K562 (cell line): ENCODE measurements around the gene SDCBP2. TPM values are rescaled to one million over a fixed set of nuclear protein-coding genes. Genes with fewer than 3 reads are reported as not detected.

Source experiments
- ARNT ChIP-seq, 2 experiments: fragments of 450-650 bp; IDR thresholded peaks; 2 replicates each; pipeline ENCODE4 v1.6.1; 2016; ENCODE audit warnings: mild to moderate bottlenecking in 1 of 2
- BRF2 ChIP-seq: IDR thresholded peaks from 3 replicates; pipeline ENCODE4 v1.6.1; 2011; ENCODE audit warnings: borderline replicate concordance, mild to moderate bottlenecking; ENCODE audit not compliant: insufficient read length, insufficient read depth
- CXXC5 ChIP-seq: fragments of 250-450 bp; sonication (Bioruptor Pico); IDR thresholded peaks from 2 replicates; pipeline ENCODE4 v1.8.0; 2022; ENCODE audit warnings: inconsistent platforms, mild to moderate bottlenecking, moderate library complexity
- DNMT1 ChIP-seq: fragments of 450-650 bp; IDR thresholded peaks from 2 replicates; pipeline ENCODE4 v1.6.1; 2016; ENCODE audit warnings: antibody characterized with exemption, mild to moderate bottlenecking
- ETV6 ChIP-seq, 3 experiments: fragments of 150-350 bp in 1 of 3; sonication (generic) in 1 of 3; formaldehyde crosslinking in 1 of 3; IDR thresholded peaks; 2 replicates each; pipeline versions ENCODE4 v1.6.1 to v1.8.0; 2014 to 2022; ENCODE audit warnings: borderline replicate concordance in 2 of 3, low read depth in 2 of 3, antibody characterized with exemption in 1 of 3, low read length in 1 of 3, mild to moderate bottlenecking in 1 of 3, missing genetic modification reagents in 1 of 3
- MAFK ChIP-seq: IDR thresholded peaks from 2 replicates; pipeline ENCODE4 v1.6.1; 2011; ENCODE audit warnings: low read length, improper control_type of control experiment
- MTA1 ChIP-seq: fragments of 450-650 bp; IDR thresholded peaks from 2 replicates; pipeline ENCODE4 v1.6.1; 2017; ENCODE audit warnings: borderline replicate concordance
- NCOA4 ChIP-seq: fragments of 450-650 bp; IDR thresholded peaks from 2 replicates; pipeline ENCODE4 v1.6.1; 2018; ENCODE audit warnings: mild to moderate bottlenecking; ENCODE audit not compliant: partially characterized antibody
- NR2C1 ChIP-seq, 2 experiments: fragments of 450-650 bp; IDR thresholded peaks; 2 replicates each; pipeline ENCODE4 v1.6.1; 2017; ENCODE audit warnings: mild to moderate bottlenecking in 2 of 2, antibody characterized with exemption in 1 of 2, inconsistent platforms in 1 of 2, missing compliant biosample characterization in 1 of 2, missing genetic modification characterization in 1 of 2
- SRF ChIP-seq, 2 experiments: fragments of 250-450, 450-650 bp in 1 of 2; sonication (Bioruptor Pico) in 1 of 2; sonication (generic) in 1 of 2; formaldehyde crosslinking; IDR thresholded peaks; 2 replicates each; pipeline versions ENCODE4 v1.5.0 to v1.5.1; 2020 to 2022; ENCODE audit warnings: mild to moderate bottlenecking in 1 of 2, missing genetic modification reagents in 1 of 2
- ZBTB2 ChIP-seq: fragments of 450-650 bp; IDR thresholded peaks from 2 replicates; pipeline ENCODE4 v1.6.1; 2016; ENCODE audit warnings: antibody characterized with exemption
- ZC3H4 ChIP-seq: sonication (generic); formaldehyde crosslinking; IDR thresholded peaks from 2 replicates; pipeline ENCODE4 v1.9.0; 2021; ENCODE audit warnings: missing genetic modification reagents, borderline replicate concordance
- ZNF23 ChIP-seq: fragments of 250-450 bp; sonication (Bioruptor Pico); IDR thresholded peaks from 2 replicates; pipeline ENCODE4 v1.4.0; 2020; ENCODE audit warnings: mild to moderate bottlenecking
- ZNF318 ChIP-seq, 2 experiments: fragments of 450-650 bp; IDR thresholded peaks; 2 replicates each; pipeline ENCODE4 v1.6.1; 2016; ENCODE audit warnings: mild to moderate bottlenecking in 2 of 2, borderline replicate concordance in 1 of 2, low read depth in 1 of 2, moderate library complexity in 1 of 2
- ZNF75A ChIP-seq: fragments of 450-650 bp; formaldehyde crosslinking; IDR thresholded peaks from 2 replicates; pipeline ENCODE4 v1.4.0; 2020; ENCODE audit warnings: mild to moderate bottlenecking
- polyA plus RNA-seq, 8 experiments: library from polyadenylated mRNA; depleted of rRNA in 4 of 8; stranded (reverse) in 5 of 8; unstranded in 3 of 8; fragments of >200 nt; fragmentation: Nextera tagmentation in 2 of 8; fragmentation: Illumina TruSeq in 1 of 8; extraction: Ambion mirVana in 2 of 8; extraction: Trizol in 1 of 8; gene quantifications; 2 replicates each; pipeline versions ENCODE4 v1.2.1 to v1.2.3, GENCODE V29; 2011 to 2014; ENCODE audit warnings: inconsistent platforms in 1 of 8, missing spikeins in 1 of 8
- total RNA-seq, 7 experiments: library from RNA; depleted of rRNA in 6 of 7; stranded (reverse); fragments of >200 nt in 6 of 7; fragmentation: Illumina TruSeq in 2 of 7; extraction: Trizol in 2 of 7; gene quantifications; 2 replicates each; pipeline versions ENCODE4 v1.2.1 to v1.2.3, GENCODE V29; 2011 to 2021; ENCODE audit warnings: low replicate concordance in 1 of 7

SDCBP2 gene
- total and polyA plus RNA-seq, 9 of the 15 experiments (the other 6 are each of a cell fraction or from before 2014, with no cell fraction given): 0.06 to 1.2 (median 0.80) TPM

GRCh38 chr20:1325173-1326030 lies 3.5 kb downstream of the SDCBP2 start (continued):
- no peak for TF ChIP-seq ETV6 (IDR thresholded peaks at IDR 0.05; ENCODE audit: borderline replicate concordance in 1 of 2, low read depth in 2 of 2, low read length in 1 of 2)
- no peak for TF ChIP-seq ETV6 (CRISPR knock-in tag; IDR thresholded peaks at IDR 0.05; ENCODE audit: borderline replicate concordance)
- TF ChIP-seq ZNF318 (IDR thresholded peaks at IDR 0.05; ENCODE audit: borderline replicate concordance in 1 of 2, low read depth in 1 of 2): no peak
- TF ChIP-seq NCOA4: no peak
- peak; percentile 80; the same call in 1 of the 2 replicates for TF ChIP-seq ZBTB2
- TF ChIP-seq ARNT (IDR thresholded peaks at IDR 0.05): peak in 1 of 2 experiments; percentile 44; a peak in 1 of 4 replicates
- TF ChIP-seq SRF (CRISPR knock-in tag; IDR thresholded peaks at IDR 0.05): no peak; a peak in 1 of 4 replicates
- TF ChIP-seq ZC3H4: peak; percentile 73; the same call in 1 of the 2 replicates
- TF ChIP-seq MTA1: peak; percentile 51; the same call in 1 of the 2 replicates
- no peak for TF ChIP-seq ZNF23 (CRISPR knock-in tag)
- TF ChIP-seq DNMT1: no peak
- no peak; the same call in 1 of the 2 replicates for TF ChIP-seq ZNF75A (CRISPR knock-in tag)
- TF ChIP-seq NR2C1 (IDR thresholded peaks at IDR 0.05): peak; percentile 48
- peak; percentile 73 for TF ChIP-seq NR2C1 (tag; IDR thresholded peaks at IDR 0.05)
- TF ChIP-seq MAFK: peak; percentile 27; the same call in 1 of the 2 replicates
- TF ChIP-seq CXXC5 (CRISPR knock-in tag): peak; percentile 55
- no peak for TF ChIP-seq BRF2
